ENCODE measurements around the gene CCNYL1. TPM values are rescaled to one million over a fixed set of nuclear protein-coding genes. Genes with fewer than 3 reads are reported as not detected.
"Not testable (repeated sequence)": the region's sequence is repeated elsewhere in the genome, so short reads cannot be mapped to it uniquely, and the experiment has no call there.

The CCNYL1 gene
- polyA plus RNA-seq, 3 donors = 4.1 to 10.6 (median 4.6) TPM

GRCh38 chr2:207720517-207721187, 9.2 kb downstream of the CCNYL1 start:
- no peak for TF ChIP-seq CTCF (IDR thresholded peaks at IDR 0.05)
- Histone ChIP-seq H3K4me1 (ENCODE audit: control insufficient read depth in 1 of 2, insufficient read depth in 2 of 2, low read length in 2 of 2) (no peaks in the 10 kb centered on the region), H3K27me3 (ENCODE audit: control insufficient read depth in 2 of 2, insufficient read depth in 2 of 2, low read length in 2 of 2) (no peaks in the 10 kb centered on the region), H3K27ac (ENCODE audit: low read depth in 1 of 2, low read length in 2 of 2) (no peak overlapping the region), H3K36me3 (replicated peaks in 1 of 2; ENCODE audit: control insufficient read depth in 1 of 2, insufficient read depth in 2 of 2, low read length in 2 of 2) (peaks cover 0 to 16% of the 10 kb centered on the region in 2 donors), H2AFZ (ENCODE audit: insufficient read depth, low read depth, low read length, poor library complexity, severe bottlenecking) (no peak overlapping the region), H3K4me3 (replicated peaks in 1 of 3; ENCODE audit: low read depth in 2 of 3, low read length in 3 of 3) (no peak overlapping the region), H3K4me2 (replicated peaks; ENCODE audit: extremely low read depth, low read length, poor library complexity, severe bottlenecking) (no peak overlapping the region), H3K9ac (ENCODE audit: insufficient read depth, low read length, poor library complexity, severe bottlenecking) (no peak overlapping the region), H4K20me1 (ENCODE audit: insufficient read depth, low read length) (peaks cover 3% of the 10 kb centered on the region), H3K9me3 (replicated peaks in 1 of 2; ENCODE audit: control insufficient read depth in 1 of 2, insufficient read depth in 1 of 2, low read length in 2 of 2) (no peaks in the 10 kb centered on the region), H3K79me2 (ENCODE audit: insufficient read depth, low read length) (peaks cover 76% of the 10 kb centered on the region)
- no peak for DNase-seq
- no peak overlapping the region for H3K4me3 Mint-ChIP-seq
- H3K27me3 Mint-ChIP-seq (ENCODE audit: low read depth in 3 of 3) = no peaks in the 10 kb centered on the region
- intact Hi-C loops (cut with micrococcal nuclease) = no loop called here
- peaks cover 6% of the 10 kb centered on the region for H3K4me1 Mint-ChIP-seq
- WGBS (ENCODE audit: insufficient coverage) = 98% methylated on average over 6 of the region's 6 CpGs
- no peak overlapping the region for H3K27ac Mint-ChIP-seq
- H3K9me3 Mint-ChIP-seq = peaks cover 0 to 2% (median 0%) of the 10 kb centered on the region in 7 donors
- H3K36me3 Mint-ChIP-seq = peaks cover 7 to 14% of the 10 kb centered on the region in 2 donors

- H3K9ac ChIP-seq (ENCODE audit: insufficient read depth, low read length, poor library complexity, severe bottlenecking) = no peak overlapping the region
- no peak overlapping the region for H3K4me3 Mint-ChIP-seq
- peaks cover 56% of the 10 kb centered on the region for H3K79me2 ChIP-seq (ENCODE audit: insufficient read depth, low read length)
- H3K36me3 Mint-ChIP-seq = peaks cover 2 to 14% of the 10 kb centered on the region in 2 donors
- DNase-seq = no peak
- H3K36me3 ChIP-seq (replicated peaks in 1 of 2; ENCODE audit: control insufficient read depth in 1 of 2, insufficient read depth in 2 of 2, low read length in 2 of 2) = peaks cover 0 to 8% of the 10 kb centered on the region in 2 donors
- H3K4me2 ChIP-seq (replicated peaks; ENCODE audit: extremely low read depth, low read length, poor library complexity, severe bottlenecking) = no peak overlapping the region
- no peaks in the 10 kb centered on the region for H3K27me3 Mint-ChIP-seq (ENCODE audit: low read depth in 3 of 3)
- no peak overlapping the region for H3K4me3 ChIP-seq (replicated peaks in 1 of 3; ENCODE audit: low read depth in 2 of 3, low read length in 3 of 3)
- H3K4me1 ChIP-seq (ENCODE audit: control insufficient read depth in 1 of 2, insufficient read depth in 2 of 2, low read length in 2 of 2) = peaks cover 6 to 9% of the 10 kb centered on the region in 2 donors
- intact Hi-C loops (cut with micrococcal nuclease) = no loop called here
- peaks cover 0 to 2% (median 0%) of the 10 kb centered on the region in 7 donors for H3K9me3 Mint-ChIP-seq
- no peaks in the 10 kb centered on the region for H4K20me1 ChIP-seq (ENCODE audit: insufficient read depth, low read length)
- H2AFZ ChIP-seq (ENCODE audit: insufficient read depth, low read depth, low read length, poor library complexity, severe bottlenecking) = no peak overlapping the region
- H3K27ac ChIP-seq (ENCODE audit: low read depth in 1 of 2, low read length in 2 of 2) = no peak overlapping the region
- H3K4me1 Mint-ChIP-seq = peaks cover 16% of the 10 kb centered on the region
- H3K27ac Mint-ChIP-seq = peak overlapping the region in 1 of 7 donors; percentile 42
- no CpG with 5 or more reads among the region's 7 CpGs for WGBS (ENCODE audit: insufficient coverage)
- H3K9me3 ChIP-seq (replicated peaks in 1 of 2; ENCODE audit: control insufficient read depth in 1 of 2, insufficient read depth in 1 of 2, low read length in 2 of 2) = no peaks in the 10 kb centered on the region
- no peaks in the 10 kb centered on the region for H3K27me3 ChIP-seq (ENCODE audit: control insufficient read depth in 2 of 2, insufficient read depth in 2 of 2, low read length in 2 of 2)
- no peak for TF ChIP-seq CTCF (IDR thresholded peaks at IDR 0.05)
These were observed 11.5 kb downstream of the CCNYL1 start for GRCh38 chr2:207722773-207723424.

GRCh38 chr2:207723425-207723787, 12.0 kb downstream of the CCNYL1 start:
- H3K36me3 ChIP-seq (replicated peaks in 1 of 2; ENCODE audit: control insufficient read depth in 1 of 2, insufficient read depth in 2 of 2, low read length in 2 of 2); H3K4me3 Mint-ChIP-seq; H3K9me3 ChIP-seq (replicated peaks in 1 of 2; ENCODE audit: control insufficient read depth in 1 of 2, insufficient read depth in 1 of 2, low read length in 2 of 2); H3K4me3 ChIP-seq (replicated peaks in 1 of 3; ENCODE audit: low read depth in 2 of 3, low read length in 3 of 3); DNase-seq; H3K9me3 Mint-ChIP-seq; H3K27ac Mint-ChIP-seq; H3K4me1 ChIP-seq (ENCODE audit: control insufficient read depth in 1 of 2, insufficient read depth in 2 of 2, low read length in 2 of 2); H3K27me3 ChIP-seq (ENCODE audit: control insufficient read depth in 2 of 2, insufficient read depth in 2 of 2, low read length in 2 of 2); H3K27ac ChIP-seq (ENCODE audit: low read depth in 1 of 2, low read length in 2 of 2); H3K9ac ChIP-seq (ENCODE audit: insufficient read depth, low read length, poor library complexity, severe bottlenecking); H3K27me3 Mint-ChIP-seq (ENCODE audit: low read depth in 3 of 3); H2AFZ ChIP-seq (ENCODE audit: insufficient read depth, low read depth, low read length, poor library complexity, severe bottlenecking); H4K20me1 ChIP-seq (ENCODE audit: insufficient read depth, low read length); H3K4me2 ChIP-seq (replicated peaks; ENCODE audit: extremely low read depth, low read length, poor library complexity, severe bottlenecking); intact Hi-C loops (cut with micrococcal nuclease): not testable (repeated sequence)
- H3K36me3 Mint-ChIP-seq = peaks cover 5 to 12% of the 10 kb centered on the region in 2 donors
- peaks cover 16% of the 10 kb centered on the region for H3K4me1 Mint-ChIP-seq
- peaks cover 51% of the 10 kb centered on the region for H3K79me2 ChIP-seq (ENCODE audit: insufficient read depth, low read length)
- WGBS (ENCODE audit: insufficient coverage) = 100% methylated on average over 1 of the region's 8 CpGs
